RWPE1 (cell line): Measurements from ENCODE around the gene PTPRD.
"Not testable (repeated sequence)": the region's sequence is repeated elsewhere in the genome, so short reads cannot be mapped to it uniquely, and the experiment has no call there.

Experiments
- CTCF ChIA-PET: fragments of 350-600 bp; sonication (Branson Sonifier 250); formaldehyde crosslinking; extraction: SDS; loops from one replicate; lab custom pipeline; 2021; lab: Yijun Ruan, JAX
- POLR2A ChIA-PET: fragments of 400-600 bp; formaldehyde crosslinking; extraction: SDS; loops from one replicate; lab custom pipeline; 2020; ENCODE audit warnings: antibody characterized with exemption; ENCODE audit not compliant: low non-redundant PET; lab: Yijun Ruan, JAX
- DNase-seq: peaks from one replicate; pipeline ENCODE4 v3.0.0; 2012; ENCODE audit warnings: low spot score
- H3K27ac ChIP-seq: fragments of 450-650 bp; 2 replicates; pipeline ENCODE4 v1.5.1; 2017
- CTCF ChIP-seq: fragments of 450-650 bp; conservative IDR thresholded peaks from 2 replicates; pipeline ENCODE4 v1.5.1; 2017; ENCODE audit warnings: low read depth, mild to moderate bottlenecking

PTPRD gene

GRCh38 chr9:9054354-9054992 lies 1558.3 kb downstream of the PTPRD start:
- no peak overlapping the region for H3K27ac ChIP-seq
- ChIA-PET POLR2A (no interaction called here), CTCF (no interaction called here)
- no peak for DNase-seq
- no peak for TF ChIP-seq CTCF

- ChIA-PET CTCF (no interaction called here), POLR2A (no interaction called here)
- H3K27ac ChIP-seq = no peak overlapping the region
- TF ChIP-seq CTCF = no peak
- DNase-seq = no peak
These were observed 1567.2 kb downstream of the PTPRD start for GRCh38 chr9:9045572-9045971.

GRCh38 chr9:9045072-9045471 lies 1567.7 kb downstream of the PTPRD start:
- POLR2A ChIA-PET = no interaction called here
- DNase-seq = no peak
- CTCF ChIA-PET = interaction anchor here (0.6 kb wide), 1 partner anchor 560 kb away, joined by 5 read pairs; no protein-coding TSS in a partner anchor
- TF ChIP-seq CTCF = no peak
- H3K27ac ChIP-seq = no peak overlapping the region

- CTCF ChIA-PET, H3K27ac ChIP-seq, DNase-seq, POLR2A ChIA-PET: not testable (repeated sequence)
These were observed 1569.0 kb downstream of the PTPRD start for GRCh38 chr9:9043788-9044187.

GRCh38 chr9:9041756-9042155 lies 1571.0 kb downstream of the PTPRD start:
- POLR2A ChIA-PET = no interaction called here

GRCh38 chr9:9033022-9033421 lies 1579.8 kb downstream of the PTPRD start:
- ChIA-PET POLR2A (no interaction called here), CTCF (no interaction called here)
- no peak overlapping the region for H3K27ac ChIP-seq
- no peak for DNase-seq
- TF ChIP-seq CTCF = no peak

More at GRCh38 chr9:9041756-9042155, 1571.0 kb downstream of the PTPRD start:
- no peak for TF ChIP-seq CTCF
- DNase-seq = no peak
- CTCF ChIA-PET = no interaction called here
- H3K27ac ChIP-seq = no peak overlapping the region

- CTCF ChIA-PET = no interaction called here
- DNase-seq = no peak
- POLR2A ChIA-PET = no interaction called here
- no peak for TF ChIP-seq CTCF
- no peak overlapping the region for H3K27ac ChIP-seq
These were observed 1596.2 kb downstream of the PTPRD start for GRCh38 chr9:9016597-9016996.
